HG03354 (cell line): ENCODE data around the gene ACBD5.
"Not testable (repeated sequence)": the region's sequence is repeated elsewhere in the genome, so short reads cannot be mapped to it uniquely, and the experiment has no call there.

Experiments used
- ATAC-seq: cut with Tn5 transposase; IDR thresholded peaks from one replicate; pipeline ENCODE4 v1.9.1; 2021; ENCODE audit warnings: mild to moderate bottlenecking; ENCODE audit not compliant: unreplicated experiment, poor library complexity, severe bottlenecking

ACBD5 gene

DNA sequence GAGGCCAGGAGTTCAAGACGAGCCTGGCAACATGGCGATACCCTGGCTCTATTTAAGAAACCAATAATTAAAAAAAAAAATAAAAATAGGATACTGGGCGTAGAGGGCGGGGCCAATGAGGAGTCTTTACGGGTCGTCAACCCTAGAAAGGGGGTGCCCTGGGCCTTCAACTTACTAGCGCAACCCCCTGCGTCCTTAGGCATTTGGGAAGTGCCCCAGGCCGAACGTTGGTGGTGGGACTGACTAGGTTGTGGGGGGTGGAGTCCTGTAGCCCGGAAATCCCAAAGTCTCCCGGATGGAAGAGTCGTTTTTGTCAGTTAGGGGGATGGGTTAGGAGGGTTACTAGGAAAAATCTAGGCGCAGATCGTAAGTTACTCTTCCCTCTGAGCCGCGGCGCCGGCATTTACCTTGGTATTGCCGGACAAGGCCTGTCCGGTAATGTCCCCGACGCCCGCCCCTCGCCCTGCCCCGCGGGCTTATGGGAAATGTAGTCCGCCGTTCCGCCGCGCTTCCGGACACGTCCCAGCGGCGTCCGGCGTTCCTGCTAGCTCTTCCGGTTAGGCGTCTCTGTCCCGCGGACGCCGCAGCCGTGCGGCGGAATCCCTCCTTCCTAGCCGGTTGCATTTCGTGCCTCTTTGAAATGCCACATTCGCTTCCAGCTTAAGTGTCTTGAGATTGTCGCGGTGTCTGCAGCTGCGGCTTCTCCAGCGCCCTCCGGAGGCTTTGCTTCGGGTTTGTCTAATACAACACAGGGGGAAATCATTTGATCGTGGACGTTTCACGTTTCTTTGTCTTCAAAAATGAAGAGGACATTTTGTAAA lies 1.3 kb upstream of the ACBD5 start:
- ATAC-seq: peak; percentile 68

DNA sequence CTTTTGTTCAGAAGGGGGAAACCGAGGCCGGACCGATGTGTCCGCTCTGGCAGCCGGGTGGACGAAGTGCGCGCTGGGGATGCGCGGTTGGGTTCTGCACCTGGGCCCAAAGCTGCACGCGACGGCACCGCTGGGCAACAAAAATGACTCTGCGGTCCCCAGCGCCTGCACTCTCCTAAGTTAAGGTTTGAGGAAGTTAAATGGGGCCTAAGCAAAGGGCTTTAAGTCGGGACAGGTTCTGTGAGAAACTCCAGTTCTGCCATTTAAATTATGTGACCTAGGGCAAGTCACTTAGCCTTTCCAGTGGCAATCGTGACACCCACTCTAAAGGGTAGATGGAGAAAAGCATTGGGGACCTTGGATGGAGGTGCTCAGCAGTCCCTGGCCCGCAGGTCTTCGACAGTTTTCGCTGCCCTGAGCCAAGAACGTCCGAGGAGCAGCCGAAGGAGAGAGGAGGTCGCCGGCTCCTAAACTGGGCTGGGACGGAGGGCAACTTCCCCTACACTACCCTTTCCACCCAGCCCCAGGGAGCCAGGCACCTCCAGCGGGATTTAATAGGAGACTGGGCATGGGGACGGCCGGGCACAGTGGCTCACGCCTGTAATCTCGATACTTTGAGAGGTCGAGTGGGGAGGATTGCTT lies 534 bp upstream of the ACBD5 start:
- peak; percentile 25 for ATAC-seq

DNA sequence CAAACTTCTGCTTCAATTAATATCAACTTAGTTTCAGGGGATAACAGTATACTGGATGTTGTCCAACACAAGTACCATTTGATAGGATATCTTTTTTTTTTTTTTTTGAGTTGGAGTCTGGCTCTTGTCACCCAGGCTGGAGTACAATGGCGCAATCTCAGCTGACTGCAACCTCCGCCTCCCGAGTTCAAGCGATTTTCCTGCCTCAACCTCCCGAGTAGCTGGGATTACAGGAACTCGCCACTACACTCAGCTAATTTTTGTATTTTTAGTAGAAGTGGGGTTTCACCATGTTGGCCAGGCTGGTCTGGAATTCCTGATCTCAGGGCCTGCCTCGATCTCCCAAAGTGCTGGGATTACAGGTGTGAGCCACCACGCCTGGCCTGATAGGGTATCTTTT lies 3.1 kb downstream of the ACBD5 start:
- not testable (repeated sequence) for ATAC-seq

DNA sequence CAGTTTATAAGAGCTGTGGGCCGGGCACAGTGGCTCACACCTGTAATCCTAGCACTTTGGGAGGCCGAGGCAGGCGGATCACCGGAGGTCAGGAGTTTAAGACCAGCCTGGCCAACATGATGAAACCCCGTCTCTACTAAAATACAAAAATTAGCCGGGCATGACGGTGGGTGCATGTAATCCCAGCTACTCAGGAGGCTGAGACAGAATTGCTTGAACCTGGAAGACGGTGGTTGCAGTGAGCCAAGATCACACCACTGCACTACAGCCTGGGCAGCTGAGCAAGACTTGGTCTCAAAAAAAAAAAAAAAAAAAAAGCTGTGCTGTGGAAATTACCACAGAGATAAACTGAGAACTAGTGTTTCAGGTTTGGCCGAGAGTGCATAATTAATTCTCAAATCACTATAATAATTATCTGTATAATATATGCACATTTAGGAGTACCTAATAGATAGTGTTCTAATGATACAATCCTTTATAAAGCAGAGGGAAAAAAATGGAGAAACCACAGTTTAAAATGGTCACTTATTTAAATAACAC lies 3.9 kb downstream of the ACBD5 start:
- ATAC-seq: not testable (repeated sequence)

DNA sequence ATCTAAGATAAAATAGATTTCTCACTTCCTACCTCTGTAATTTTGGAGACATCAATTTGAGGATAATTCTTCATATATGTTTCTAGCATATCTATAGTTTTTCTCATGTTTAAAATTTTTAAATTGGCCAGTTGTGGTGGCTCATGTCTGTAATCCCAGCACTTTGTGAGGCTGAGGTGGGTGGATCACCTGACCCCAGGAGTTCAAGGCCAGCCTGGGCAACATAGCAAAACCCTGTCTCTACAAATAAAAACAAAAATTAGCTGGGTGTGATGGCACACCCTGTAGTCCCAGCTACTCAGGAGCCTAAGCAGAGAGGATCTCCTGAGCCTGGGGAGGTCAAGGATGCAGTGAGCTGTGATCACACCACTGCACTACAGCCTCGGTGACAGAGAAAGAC lies 4.9 kb downstream of the ACBD5 start:
- no peak for ATAC-seq

DNA sequence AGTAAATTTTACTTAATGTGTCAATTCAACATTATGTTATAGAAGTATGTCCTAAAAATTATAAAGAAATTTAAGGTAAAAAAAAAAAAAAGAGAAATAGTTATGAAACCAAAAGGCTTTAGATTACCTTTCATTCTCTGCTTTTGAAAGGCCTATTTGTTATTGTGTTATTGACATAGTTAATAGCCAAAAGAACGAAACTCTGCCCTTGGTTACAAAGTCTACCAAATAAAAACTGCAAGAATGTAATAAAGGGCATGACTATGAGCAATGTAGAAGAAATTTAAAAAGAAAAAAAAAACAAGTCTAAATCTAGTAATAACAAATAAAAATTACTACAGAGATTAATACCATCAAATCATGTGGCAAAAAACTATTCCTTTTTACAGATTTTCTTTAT lies 10.6 kb downstream of the ACBD5 start:
- no peak for ATAC-seq

DNA sequence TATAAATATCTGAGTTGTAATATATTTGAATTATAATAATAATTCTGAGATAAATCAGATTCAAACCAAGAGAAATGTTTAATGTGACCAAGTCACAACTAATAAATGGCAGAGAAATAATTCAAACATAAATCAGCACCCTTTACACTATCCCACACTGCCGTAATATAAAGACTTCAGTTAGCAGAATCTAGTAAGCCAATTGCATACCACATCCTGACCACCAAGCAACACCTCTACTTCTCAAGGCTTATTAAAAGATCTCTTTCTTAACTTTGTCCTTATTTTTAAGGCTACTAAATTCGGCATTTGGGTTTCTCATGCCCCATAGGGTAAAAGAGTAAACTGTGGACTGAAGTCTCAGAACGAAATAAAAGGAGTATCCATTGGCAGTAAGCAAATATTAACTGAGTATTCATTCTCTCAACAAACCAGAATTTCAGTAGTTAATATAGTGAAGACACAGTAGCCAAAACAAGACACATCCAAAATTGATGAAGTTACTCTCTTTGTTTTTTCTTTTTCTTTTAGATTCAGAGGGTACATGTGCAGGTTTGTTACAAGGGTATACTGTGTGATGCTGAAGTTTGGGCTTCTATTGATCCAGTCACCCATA lies 14.8 kb downstream of the ACBD5 start:
- no peak for ATAC-seq

DNA sequence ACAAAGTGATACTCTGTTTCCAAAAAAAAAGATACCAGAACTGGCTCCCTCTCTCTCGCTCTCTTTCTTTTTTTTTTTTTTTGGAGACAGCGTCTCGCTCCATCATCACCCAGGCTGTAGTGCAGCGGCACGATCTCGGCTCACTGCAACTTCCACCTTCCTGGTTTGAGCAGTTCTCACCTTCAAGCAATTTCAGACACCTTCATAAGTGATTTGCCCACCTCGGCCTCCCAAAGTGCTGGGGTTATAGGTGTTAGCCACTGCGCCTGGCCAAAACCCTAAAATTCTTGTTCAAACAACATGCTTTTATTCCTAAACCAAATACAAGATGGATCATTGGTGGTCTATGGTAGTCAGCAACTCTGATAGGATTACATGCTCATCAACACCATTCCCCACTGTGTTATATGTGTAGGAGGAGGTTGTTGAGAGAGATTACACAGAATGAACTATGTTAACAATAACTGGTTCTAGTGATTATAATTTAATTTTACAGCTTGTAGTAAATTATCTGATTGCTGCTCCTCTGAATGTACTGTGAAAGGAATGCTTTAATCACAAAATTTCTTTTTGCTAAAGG lies 15.5 kb downstream of the ACBD5 start:
- no peak for ATAC-seq

DNA sequence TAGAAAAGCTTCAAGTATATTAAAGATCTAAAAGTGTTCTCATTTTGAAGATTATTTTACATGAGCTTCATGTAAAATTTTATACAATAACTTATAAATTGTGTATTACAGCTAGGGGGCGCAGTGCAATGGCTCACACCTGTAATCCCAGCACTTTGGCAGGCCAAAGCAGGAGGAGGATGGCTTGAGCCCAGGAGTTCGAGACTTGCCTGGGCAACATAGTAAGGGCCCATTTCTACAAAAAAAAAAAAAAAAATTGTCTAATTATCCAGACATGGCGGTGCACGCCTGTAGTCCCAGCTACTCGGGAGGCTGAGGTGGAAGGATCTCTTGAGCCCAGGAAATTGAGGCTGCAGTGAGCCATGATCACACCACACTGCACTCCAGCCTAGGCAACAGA lies 16.6 kb downstream of the ACBD5 start:
- no peak for ATAC-seq

DNA sequence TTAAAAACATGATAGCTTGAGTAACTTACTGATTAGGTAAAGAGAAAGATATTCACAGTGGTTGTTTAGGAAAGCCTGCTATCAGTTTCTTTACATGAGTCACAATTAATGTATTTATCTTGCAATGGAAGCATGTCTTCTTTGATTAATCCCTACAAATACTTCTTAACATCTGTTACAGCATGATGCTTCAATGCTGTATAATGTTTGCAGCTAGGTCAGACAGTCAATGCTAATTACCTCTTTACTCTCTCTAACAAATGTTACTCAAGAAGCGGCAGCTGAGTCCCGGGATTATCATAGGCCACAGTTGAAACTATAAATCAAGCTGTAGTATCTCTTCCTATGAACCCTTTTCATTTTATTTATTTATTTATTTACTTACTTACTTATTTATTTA lies 33.2 kb downstream of the ACBD5 start:
- no peak for ATAC-seq

DNA sequence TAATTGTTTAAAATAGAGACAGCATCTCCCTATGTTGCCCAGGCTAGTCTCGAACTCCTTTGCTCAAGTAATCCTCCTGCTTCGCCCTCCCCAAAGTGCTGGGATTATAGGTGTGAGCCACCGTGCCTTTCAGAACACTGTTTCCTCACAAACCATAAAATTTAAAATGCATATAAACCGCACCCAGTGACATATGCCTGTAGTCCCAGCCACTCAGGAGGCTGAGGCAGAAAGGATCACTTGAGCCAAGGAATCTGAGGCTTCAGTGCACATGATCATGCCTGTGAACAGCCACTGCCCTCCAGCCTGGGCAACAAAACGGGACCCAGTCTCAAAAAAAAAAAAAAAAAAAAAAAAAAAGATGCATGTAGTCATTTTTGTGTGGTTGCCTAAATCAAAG lies 36.8 kb downstream of the ACBD5 start:
- no peak for ATAC-seq

DNA sequence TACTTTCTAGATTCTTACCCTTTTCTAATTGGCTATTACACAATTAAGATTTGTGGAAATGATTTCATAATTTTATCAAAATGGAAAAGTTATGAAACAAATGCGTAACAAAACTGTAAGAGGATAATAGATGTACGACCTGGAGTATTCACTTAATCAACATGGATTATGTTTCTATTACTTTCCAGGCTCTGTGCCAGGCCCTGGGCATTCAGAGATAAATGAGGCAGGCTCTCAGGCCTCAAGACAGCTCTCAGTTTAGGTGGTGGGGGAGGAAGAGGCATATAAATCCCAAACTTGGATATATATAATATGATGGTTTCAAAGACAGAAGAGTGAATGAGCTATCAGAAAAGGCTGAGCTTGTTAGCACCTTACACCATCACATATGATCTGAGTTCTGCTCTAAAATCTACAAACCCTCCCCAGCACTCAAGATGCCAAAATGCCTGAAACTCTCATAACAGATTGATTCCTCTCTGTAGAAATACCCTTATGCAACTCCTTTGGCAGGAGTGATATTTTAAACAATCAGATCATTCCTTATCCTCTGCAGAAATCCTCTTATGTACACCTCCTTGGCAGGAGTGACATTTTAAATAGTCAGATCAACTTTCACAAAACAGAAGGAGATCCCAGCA lies 42.5 kb downstream of the ACBD5 start:
- ATAC-seq: no peak

DNA sequence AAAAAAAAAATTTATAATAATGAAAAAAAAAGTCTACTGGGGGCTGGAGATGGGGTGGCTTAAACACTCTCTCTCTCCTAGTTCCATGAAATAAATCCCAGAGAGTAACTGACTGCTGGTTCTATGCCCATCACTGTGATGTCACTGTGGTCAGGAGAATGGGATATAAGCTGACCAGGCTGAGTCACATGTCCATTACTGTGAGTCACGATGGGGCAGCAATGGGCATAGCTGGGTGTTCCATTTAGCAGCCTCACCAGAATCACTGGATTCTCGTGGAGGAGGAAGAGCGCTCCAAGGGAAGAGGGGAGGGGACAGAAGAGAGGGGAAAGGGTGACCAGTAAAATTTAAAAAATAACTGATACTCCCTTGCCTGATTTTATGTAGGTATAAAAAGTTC lies 48.3 kb downstream of the ACBD5 start:
- no peak for ATAC-seq

DNA sequence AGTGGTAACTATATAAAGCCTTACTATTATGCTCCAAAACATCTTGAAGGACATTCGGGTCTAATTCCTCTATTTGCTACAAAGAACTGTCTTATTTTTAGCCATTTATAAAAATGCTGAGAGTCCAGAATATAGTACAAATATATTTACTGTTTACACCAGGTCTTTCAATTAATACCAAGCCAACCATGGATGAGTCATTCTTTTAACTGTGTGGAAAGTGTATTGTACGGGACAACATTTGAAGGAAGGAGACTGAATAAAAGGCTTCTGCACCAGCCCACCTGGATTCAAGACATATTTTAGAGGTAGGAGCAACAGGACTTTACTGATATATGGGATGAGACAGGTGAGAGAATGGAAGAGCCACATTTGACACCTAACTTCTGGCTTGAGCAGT lies 50.1 kb downstream of the ACBD5 start:
- ATAC-seq: no peak

DNA sequence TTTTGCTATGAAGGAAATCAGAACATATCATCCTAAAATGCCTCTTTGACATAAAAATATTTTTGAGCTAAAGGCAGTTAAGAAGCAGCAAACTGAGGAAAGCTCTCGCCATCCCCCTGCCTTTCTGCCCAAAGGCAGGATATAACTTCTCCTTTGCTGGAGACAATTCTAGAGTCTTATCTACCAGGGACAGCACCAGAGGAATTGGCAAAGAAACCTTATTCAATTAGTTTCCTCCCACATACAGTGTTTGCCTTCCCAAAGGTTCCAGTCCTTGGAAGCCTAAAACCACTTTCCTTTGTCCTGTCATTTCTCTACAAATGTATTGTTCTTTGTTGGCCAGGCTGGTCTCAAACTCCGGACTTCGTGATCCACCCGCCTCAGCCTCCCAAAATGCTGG lies 51.7 kb downstream of the ACBD5 start:
- ATAC-seq: no peak

DNA sequence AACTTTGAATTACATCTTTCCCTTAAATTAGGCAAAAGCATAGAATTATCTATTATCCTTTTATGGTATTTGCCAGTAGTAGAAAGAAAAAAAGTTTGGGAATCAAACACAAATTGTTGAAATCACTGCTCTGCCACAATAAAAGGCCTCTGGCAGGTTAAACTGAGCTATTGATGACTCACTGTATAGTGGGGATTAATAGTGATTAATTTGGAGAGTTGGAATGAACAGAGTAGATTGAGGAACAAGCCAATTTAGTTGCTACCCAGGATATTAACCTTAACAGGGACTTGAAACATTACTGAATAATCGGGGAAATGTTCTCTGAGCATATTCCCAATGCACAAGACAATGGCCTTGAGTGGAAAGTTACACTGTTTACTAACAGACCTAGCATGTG lies 52.3 kb downstream of the ACBD5 start:
- no peak for ATAC-seq

DNA sequence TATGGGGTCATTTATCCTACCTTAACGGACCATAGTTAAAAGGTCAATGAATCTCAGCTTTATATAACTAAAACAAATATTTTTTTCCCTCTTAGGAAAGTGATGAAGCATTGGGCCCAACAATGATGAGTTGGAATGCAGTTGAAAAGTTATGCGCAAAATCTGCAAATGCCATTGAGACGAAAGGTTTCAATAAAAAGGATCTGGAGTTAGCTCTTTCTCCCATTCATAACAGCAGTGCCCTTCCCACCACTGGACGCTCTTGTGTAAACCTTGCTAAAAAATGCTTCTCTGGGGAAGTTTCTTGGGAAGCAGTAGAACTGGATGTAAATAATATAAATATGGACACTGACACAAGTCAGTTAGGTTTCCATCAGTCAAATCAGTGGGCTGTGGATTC lies 70.7 kb downstream of the ACBD5 start:
- no peak for ATAC-seq

DNA sequence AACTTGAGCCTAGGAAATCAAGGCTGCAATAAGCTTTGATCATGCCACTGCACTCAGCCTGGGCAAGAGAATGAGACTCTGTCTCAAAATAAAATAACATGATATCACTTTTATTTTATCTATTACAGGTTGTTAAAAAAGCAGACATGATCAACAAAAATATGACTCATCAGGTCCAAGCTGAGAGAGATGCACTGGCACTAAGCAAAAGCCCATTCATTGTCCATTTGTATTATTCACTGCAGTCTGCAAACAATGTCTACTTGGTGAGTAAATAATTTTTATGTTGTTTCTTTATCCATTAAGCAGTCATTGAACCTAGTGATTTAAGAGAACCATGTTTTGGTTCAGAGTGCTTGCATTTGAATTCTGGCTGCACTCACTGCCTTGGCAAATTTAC lies 82.2 kb downstream of the ACBD5 start:
- ATAC-seq: no peak

DNA sequence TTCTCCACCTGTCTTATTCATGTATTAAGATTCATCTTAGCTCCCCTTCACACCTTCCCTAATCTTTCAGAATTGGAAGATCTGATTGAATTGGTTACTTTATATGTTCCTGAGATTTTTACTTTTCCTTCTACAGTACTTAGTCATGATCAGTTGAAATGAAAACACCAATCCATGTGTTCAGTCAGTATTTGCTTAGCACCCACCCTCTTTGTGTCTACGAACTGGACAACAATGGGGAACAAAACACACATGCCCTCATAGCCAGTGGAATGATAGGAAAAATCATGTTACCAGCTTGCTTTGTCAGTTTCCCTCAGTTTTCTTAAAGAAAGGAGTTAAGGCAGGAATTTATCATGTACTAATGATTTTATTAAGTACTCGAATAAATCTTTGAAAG lies 83.4 kb downstream of the ACBD5 start:
- no peak for ATAC-seq

DNA sequence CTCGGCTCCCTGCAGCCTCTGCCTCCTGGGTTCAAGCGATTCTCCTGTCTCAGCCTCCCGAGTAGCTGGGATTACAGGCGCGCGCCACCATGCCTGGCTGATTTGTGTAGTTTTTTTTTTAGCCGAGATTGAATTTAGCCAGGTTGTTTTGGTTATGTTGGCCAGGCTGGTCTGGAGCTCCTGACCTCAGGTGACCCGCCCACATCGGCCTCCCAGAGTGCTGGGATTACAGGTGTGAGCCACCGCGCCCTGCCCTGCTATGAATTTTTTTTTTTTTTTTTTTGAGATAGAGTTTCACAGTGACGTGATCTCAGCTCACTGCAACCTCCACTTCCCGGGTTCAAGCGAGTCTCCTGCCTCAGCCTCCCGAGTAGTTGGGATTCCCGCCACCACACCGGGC lies 84.0 kb downstream of the ACBD5 start:
- ATAC-seq: not testable (repeated sequence)
